GM18873 (cell line): ENCODE data around the gene OR2V1.
"Not testable (repeated sequence)": the region's sequence is repeated elsewhere in the genome, so short reads cannot be mapped to it uniquely, and the experiment has no call there.

Experiments
- ATAC-seq: cut with Tn5 transposase; IDR thresholded peaks from one replicate; pipeline ENCODE4 v1.9.1; 2021; ENCODE audit warnings: mild to moderate bottlenecking, moderate library complexity, moderate number of reproducible peaks; ENCODE audit not compliant: unreplicated experiment, low FRiP score

Gene OR2V1

GRCh38 chr5:181129601-181130000, 1.4 kb downstream of the OR2V1 start:
- ATAC-seq: no peak

GRCh38 chr5:181127907-181128626, 2.9 kb downstream of the OR2V1 start:
- ATAC-seq: no peak

- no peak for ATAC-seq
Observed at GRCh38 chr5:181127456-181127855, 3.5 kb downstream of the OR2V1 start.

- ATAC-seq: no peak
Observed at GRCh38 chr5:181126841-181127240, 4.1 kb downstream of the OR2V1 start.

- ATAC-seq: no peak
Observed at GRCh38 chr5:181124526-181124925, 6.4 kb downstream of the OR2V1 start.

- no peak for ATAC-seq
Observed at GRCh38 chr5:181121675-181122561, 9.1 kb downstream of the OR2V1 start.

- no peak for ATAC-seq
Observed at GRCh38 chr5:181120761-181121160, 10.2 kb downstream of the OR2V1 start.

GRCh38 chr5:181120306-181120705, 10.7 kb downstream of the OR2V1 start:
- ATAC-seq: no peak

- no peak for ATAC-seq
Observed at GRCh38 chr5:181119105-181119504, 11.9 kb downstream of the OR2V1 start.

GRCh38 chr5:181118369-181118768, 12.6 kb downstream of the OR2V1 start:
- no peak for ATAC-seq

- no peak for ATAC-seq
Observed at GRCh38 chr5:181114844-181115778, 15.9 kb downstream of the OR2V1 start.

GRCh38 chr5:181114284-181114843, 16.6 kb downstream of the OR2V1 start:
- no peak for ATAC-seq

- not testable (repeated sequence) for ATAC-seq
Observed at GRCh38 chr5:181113572-181113971, 17.4 kb downstream of the OR2V1 start.

- ATAC-seq: no peak
Observed at GRCh38 chr5:181112476-181112875, 18.5 kb downstream of the OR2V1 start.

GRCh38 chr5:181111010-181111409, 20.0 kb downstream of the OR2V1 start:
- ATAC-seq: no peak

GRCh38 chr5:181109489-181110013, 21.4 kb downstream of the OR2V1 start:
- ATAC-seq: no peak

- ATAC-seq: no peak
Observed at GRCh38 chr5:181108578-181109165, 22.3 kb downstream of the OR2V1 start.

- ATAC-seq: no peak
Observed at GRCh38 chr5:181107699-181108098, 23.3 kb downstream of the OR2V1 start.

- ATAC-seq: no peak
Observed at GRCh38 chr5:181105391-181106025, 25.5 kb downstream of the OR2V1 start.
